GM12801 (cell line): ENCODE results near the gene CTBP1.

Experiments used
- TF ChIP-seq, protein P1 (sequence below): IDR thresholded peaks from one replicate; pipeline ENCODE4 v1.5.1; 2011; ENCODE audit warnings: control low read depth; ENCODE audit not compliant: insufficient read length; ENCODE audit errors: extremely low read depth

Gene CTBP1

DNA sequence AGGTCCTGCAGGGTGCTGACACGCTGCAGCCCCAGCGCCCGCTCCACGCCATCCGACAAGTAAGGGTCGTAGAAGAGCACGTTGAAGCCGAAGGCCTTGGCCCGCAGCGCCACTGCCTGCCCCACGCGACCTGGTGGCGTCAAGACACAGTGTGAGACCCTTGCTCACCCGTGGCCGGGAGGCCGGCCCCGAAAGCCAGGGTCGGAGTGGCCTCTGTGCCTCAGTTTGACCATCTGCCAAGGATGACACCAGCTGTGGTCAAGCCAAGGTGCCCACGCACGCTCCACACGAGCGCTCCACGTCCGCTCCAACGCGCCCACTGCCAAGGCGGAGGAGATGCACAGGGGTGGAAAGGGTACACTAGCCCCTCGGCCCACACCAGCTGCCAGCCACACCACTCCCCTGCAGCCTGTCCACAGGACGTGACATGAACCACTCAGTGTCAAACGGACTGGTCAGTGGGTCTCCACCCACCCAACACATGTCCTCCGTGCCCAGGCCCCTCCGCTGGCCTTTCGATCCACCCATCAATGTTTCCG lies 32.8 kb downstream of the CTBP1 start:
- TF ChIP-seq, protein P1, sequence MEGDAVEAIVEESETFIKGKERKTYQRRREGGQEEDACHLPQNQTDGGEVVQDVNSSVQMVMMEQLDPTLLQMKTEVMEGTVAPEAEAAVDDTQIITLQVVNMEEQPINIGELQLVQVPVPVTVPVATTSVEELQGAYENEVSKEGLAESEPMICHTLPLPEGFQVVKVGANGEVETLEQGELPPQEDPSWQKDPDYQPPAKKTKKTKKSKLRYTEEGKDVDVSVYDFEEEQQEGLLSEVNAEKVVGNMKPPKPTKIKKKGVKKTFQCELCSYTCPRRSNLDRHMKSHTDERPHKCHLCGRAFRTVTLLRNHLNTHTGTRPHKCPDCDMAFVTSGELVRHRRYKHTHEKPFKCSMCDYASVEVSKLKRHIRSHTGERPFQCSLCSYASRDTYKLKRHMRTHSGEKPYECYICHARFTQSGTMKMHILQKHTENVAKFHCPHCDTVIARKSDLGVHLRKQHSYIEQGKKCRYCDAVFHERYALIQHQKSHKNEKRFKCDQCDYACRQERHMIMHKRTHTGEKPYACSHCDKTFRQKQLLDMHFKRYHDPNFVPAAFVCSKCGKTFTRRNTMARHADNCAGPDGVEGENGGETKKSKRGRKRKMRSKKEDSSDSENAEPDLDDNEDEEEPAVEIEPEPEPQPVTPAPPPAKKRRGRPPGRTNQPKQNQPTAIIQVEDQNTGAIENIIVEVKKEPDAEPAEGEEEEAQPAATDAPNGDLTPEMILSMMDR: no peak

DNA sequence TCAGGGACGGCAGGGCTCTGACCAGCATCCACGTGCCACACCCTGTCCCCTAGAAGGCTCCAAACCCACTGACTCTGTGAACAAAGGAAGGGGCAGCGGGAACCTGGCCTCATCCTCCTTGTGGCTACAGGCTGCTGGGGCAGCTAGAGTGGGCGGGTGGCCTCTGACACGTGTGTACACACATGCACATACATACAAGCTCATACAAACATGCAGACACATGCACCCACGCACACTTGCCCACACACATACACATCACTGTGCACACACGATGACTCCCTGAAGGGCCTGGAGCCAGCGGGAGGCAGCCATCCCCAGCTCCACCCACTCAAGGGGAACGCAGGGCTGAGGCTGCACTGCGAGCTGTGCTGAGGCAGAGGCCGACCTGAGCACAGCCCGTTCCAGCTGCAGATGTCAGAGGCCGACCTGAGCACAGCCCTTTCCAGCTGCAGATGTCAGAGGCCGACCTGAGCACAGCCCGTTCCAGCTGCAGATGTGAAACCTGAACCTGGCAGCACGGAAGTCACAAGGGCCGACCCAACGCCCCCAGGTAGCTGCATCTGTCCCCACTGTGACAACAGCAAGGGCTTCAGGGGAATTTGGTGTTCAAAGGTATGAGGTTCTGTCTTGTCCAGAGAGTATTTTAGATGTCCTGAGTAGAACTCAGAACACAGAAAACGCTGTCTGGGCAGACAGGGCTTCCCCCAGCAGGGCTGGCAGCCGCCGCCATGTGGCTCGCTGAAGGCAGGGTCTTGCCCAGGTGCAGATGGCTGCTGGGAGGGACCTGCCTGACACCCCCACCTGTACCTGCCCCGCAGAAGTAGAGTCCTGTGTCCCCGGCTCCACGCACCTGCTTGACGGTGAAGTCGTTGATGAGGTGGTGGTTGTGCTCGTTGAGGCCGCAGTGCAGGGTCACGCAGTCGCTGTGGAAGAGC lies 33.5 kb downstream of the CTBP1 start:
- TF ChIP-seq, protein P1: no peak

DNA sequence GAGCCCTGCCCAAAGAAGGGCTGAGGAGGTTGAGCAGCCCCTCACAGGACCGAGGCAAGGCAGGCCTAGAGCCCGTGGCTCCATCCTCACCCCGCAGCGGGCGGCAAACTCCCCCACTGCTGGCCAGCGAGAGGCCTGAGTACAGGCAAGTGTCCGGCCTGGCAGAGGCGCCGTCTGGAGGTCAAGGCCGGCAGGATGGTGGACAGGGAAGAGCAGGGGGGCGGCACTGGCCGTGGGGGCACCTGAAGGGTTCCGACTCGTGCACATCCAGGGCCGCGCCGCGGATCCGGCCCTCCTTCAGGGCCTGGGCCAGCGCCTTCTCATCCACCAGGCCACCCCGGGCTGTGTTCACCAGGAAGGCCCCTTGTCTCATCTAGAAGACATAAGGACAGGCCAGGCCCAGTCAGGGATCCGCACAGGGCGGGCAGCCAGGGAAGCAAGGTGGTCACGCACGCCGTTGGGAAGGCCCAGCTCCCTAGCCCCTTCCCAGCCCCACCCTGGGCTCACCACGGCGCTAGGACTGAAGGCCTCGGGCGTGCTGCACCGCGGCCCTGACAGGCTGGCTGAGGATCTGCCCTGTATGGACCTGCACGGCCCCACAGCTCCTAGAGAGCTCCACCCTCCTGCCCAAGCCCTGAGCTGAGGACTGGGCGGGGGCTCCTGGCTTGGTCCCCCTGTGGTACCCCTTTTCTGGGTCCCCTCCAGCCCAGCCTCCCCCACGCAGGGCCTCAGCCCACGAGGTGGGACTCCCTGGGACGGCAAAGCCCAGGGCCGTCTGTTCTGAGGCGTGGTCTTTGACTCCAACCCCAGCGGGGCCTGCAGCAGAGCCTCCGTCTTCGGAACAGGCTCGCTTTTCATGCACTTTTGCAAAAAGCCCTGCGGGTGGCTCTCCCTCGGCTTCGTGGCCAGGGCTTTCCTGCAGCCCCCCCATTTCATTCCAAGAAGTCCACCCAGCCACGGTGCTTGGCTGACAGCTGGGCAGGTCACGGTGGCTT lies 34.5 kb downstream of the CTBP1 start:
- TF ChIP-seq, protein P1: no peak

DNA sequence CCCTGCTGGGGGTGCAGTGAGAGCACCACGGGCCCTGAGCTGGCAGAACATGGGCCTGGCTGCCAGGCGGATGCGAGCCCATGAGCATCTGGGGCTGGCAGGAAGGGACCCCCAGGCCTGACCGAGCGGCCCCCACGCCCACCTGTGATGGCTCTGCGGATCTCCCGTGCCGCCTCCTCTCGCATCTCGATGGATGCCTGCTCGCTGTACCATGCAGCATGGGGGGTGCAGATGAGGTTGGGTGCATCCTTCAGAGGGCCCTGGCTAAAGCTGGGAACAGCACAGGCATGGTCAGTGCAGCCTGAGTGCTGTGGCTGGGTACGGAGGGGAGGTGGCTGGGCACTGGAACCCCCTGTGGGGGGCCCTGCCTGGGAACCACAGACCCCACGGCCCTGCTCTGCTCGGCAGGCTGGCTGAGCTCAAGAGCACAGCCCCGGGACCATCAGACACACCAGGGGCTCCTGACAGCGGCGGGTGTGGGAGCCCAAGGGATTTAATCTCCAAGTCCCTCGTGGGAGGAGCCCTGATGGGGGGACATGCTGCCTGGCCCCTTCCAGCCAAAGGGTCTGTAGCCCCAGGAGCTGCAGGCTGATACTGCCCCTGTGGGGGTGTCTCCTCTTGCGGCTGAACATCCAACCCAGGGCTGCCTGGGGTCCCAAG lies 35.5 kb downstream of the CTBP1 start:
- TF ChIP-seq, protein P1: no peak

DNA sequence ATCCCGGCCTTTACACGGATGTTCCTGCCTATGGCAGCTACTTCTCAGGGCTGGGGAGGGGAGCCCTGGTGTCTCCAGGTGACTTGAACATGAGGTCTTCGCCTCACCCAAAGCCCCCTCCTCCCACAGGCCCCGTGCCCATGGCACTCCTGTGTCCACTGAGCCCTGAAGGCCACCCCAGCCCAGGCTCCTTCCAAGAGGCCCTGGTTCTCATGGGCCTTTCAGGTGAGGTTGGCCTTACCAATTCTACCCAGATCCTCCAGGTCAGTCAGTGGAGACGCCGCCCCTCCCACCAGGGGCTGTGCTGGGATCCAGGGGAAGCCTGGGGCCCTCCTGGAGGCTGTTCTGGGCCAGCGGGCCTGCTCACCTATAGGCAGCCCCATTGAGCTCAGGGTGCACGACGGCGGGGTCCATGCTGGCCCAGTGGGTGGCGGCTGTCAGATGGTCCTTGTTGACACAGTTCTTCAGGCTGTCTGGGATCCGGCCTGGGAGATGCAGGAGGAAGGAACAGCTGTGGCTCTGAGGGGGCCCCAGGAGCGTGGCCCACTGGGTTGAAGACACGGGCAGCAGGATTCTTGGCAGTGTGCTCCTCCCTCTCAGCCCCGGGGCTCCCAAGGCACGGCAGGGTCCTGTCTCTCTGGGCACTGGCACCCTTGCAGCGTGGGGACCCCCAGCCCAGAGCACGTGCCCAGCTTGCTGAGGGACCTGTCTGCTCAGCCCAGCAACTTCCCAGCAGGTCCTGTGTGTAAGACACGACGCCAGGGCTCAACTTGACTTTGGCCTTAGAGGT lies 36.2 kb downstream of the CTBP1 start:
- TF ChIP-seq, protein P1: no peak

DNA sequence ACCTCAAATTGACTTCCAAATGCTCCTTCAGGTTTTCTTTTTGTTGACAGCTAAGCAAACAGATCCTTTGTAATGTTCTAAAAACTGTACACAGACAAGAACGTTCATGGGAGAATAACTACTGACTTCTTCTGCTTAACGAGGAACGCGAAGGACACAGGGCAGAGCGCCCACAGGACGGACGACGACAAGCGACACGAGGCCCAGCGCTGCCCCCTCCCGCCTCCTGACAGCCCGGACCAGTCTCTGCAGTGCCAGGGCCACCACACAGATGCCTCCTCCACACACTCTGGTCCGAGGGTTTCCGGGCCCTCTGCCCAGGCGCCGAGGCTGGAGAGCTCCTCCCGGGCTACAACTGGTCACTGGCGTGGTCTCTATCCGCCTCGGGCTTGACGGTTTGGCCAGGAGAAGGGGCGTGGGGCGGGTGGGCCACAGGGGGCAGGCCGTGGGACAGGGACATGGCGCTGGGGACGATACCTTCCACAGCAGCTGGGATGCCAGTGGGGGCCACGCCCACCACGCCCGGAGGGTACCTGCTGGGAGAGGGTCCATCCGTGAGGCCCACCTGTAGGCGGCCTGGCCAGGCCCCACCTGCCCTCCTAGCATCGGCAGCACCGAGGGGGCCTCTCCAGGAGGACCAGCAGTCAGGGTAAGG lies 36.9 kb downstream of the CTBP1 start:
- TF ChIP-seq, protein P1: no peak
